WTC11 (cell line): Measurements from ENCODE around the gene PACS1. TPM values are rescaled to one million over a fixed set of nuclear protein-coding genes. Genes with fewer than 3 reads are reported as not detected.

Experiments used
- ATAC-seq: fragments of 200-7000 bp; cut with Tn5 transposase; 2 replicates; pipeline ENCODE4 v1.10.0; 2021; ENCODE audit warnings: mild to moderate bottlenecking, moderate library complexity
- CTCF ChIA-PET: fragments of 300-600 bp; sonication (Branson Sonifier 250); formaldehyde crosslinking; loops from one replicate; lab custom pipeline; 2021; ENCODE audit warnings: antibody characterized with exemption; lab: Charles Lee
- POLR2A ChIA-PET: fragments of 350-600 bp; sonication (Branson Sonifier 250); formaldehyde crosslinking; loops from one replicate; lab custom pipeline; 2021; ENCODE audit warnings: antibody characterized with exemption; lab: Charles Lee
- DNase-seq: peaks from one replicate; pipeline ENCODE4 v3.0.0; 2021; ENCODE audit warnings: low spot score
- H3K27ac Mint-ChIP-seq: 2 replicates; pipeline ENCODE4 v1.8.0; 2021; ENCODE audit warnings: mixed read lengths
- H3K27me3 Mint-ChIP-seq: 2 replicates; pipeline ENCODE4 v1.8.0; 2021; ENCODE audit warnings: low read depth, mild to moderate bottlenecking, moderate library complexity, mixed read lengths
- H3K36me3 Mint-ChIP-seq: 2 replicates; pipeline ENCODE4 v1.8.0; 2021; ENCODE audit warnings: mixed read lengths
- H3K4me1 Mint-ChIP-seq: 2 replicates; pipeline ENCODE4 v1.8.0; 2022; ENCODE audit warnings: mixed read lengths
- H3K4me3 Mint-ChIP-seq: 2 replicates; pipeline ENCODE4 v1.8.0; 2021; ENCODE audit warnings: mild to moderate bottlenecking, moderate library complexity, mixed read lengths
- H3K9me3 Mint-ChIP-seq: 2 replicates; pipeline ENCODE4 v1.8.0; 2021; ENCODE audit warnings: mixed read lengths
- AR ChIP-seq: fragments of 250-450 bp; sonication (Bioruptor Pico); IDR thresholded peaks from 2 replicates; pipeline ENCODE4 v1.9.0; 2021; ENCODE audit warnings: mild to moderate bottlenecking
- ATF3 ChIP-seq: sonication (generic); formaldehyde crosslinking; conservative IDR thresholded peaks from 2 replicates; pipeline ENCODE4 v1.8.1; 2022; ENCODE audit warnings: mild to moderate bottlenecking, missing genetic modification reagents
- CBFB ChIP-seq: sonication (generic); formaldehyde crosslinking; IDR thresholded peaks from 2 replicates; pipeline ENCODE4 v1.8.1; 2022; ENCODE audit warnings: mild to moderate bottlenecking, low read depth, missing genetic modification reagents
- CREM ChIP-seq: sonication (generic); formaldehyde crosslinking; IDR thresholded peaks from 2 replicates; pipeline ENCODE4 v1.8.1; 2022; ENCODE audit warnings: mild to moderate bottlenecking, missing genetic modification reagents, moderate library complexity
- E2F5 ChIP-seq: sonication (generic); formaldehyde crosslinking; IDR thresholded peaks from 2 replicates; pipeline ENCODE4 v1.8.1; 2022; ENCODE audit warnings: mild to moderate bottlenecking, moderate library complexity, missing genetic modification reagents
- ELF4 ChIP-seq: sonication (generic); formaldehyde crosslinking; IDR thresholded peaks from 2 replicates; pipeline ENCODE4 v1.8.1; 2022; ENCODE audit warnings: low read depth, mild to moderate bottlenecking, moderate library complexity, missing genetic modification reagents
- ESRRA ChIP-seq: sonication (generic); formaldehyde crosslinking; IDR thresholded peaks from 2 replicates; pipeline ENCODE4 v1.8.1; 2022; ENCODE audit warnings: mild to moderate bottlenecking, missing genetic modification reagents, borderline replicate concordance
- IRF1 ChIP-seq: sonication (generic); formaldehyde crosslinking; IDR thresholded peaks from 2 replicates; pipeline ENCODE4 v1.8.0; 2023; ENCODE audit warnings: missing genetic modification reagents
- JUN ChIP-seq: sonication (generic); formaldehyde crosslinking; IDR thresholded peaks from 2 replicates; pipeline ENCODE4 v1.8.0; 2023; ENCODE audit warnings: mild to moderate bottlenecking, missing genetic modification reagents
- KAT7 ChIP-seq: sonication (generic); formaldehyde crosslinking; IDR thresholded peaks from 2 replicates; pipeline ENCODE4 v1.8.1; 2023; ENCODE audit warnings: missing genetic modification reagents, mild to moderate bottlenecking, borderline replicate concordance
- NFE2L1 ChIP-seq: sonication (generic); formaldehyde crosslinking; IDR thresholded peaks from 2 replicates; pipeline ENCODE4 v1.8.1; 2023; ENCODE audit warnings: missing genetic modification reagents
- PREB ChIP-seq: sonication (generic); formaldehyde crosslinking; IDR thresholded peaks from 2 replicates; pipeline ENCODE4 v1.8.1; 2022; ENCODE audit warnings: mild to moderate bottlenecking, missing genetic modification reagents, moderate library complexity, borderline replicate concordance
- SMAD4 ChIP-seq: sonication (generic); formaldehyde crosslinking; IDR thresholded peaks from 2 replicates; pipeline ENCODE4 v1.8.0; 2022; ENCODE audit warnings: mild to moderate bottlenecking, missing genetic modification reagents
- USF1 ChIP-seq: sonication (generic); formaldehyde crosslinking; IDR thresholded peaks from 2 replicates; pipeline ENCODE4 v1.8.0; 2022; ENCODE audit warnings: mild to moderate bottlenecking, missing genetic modification reagents
- ZNF121 ChIP-seq: sonication (generic); formaldehyde crosslinking; IDR thresholded peaks from 2 replicates; pipeline ENCODE4 v1.8.0; 2023; ENCODE audit warnings: missing genetic modification reagents
- ZNF138 ChIP-seq: sonication (generic); formaldehyde crosslinking; conservative IDR thresholded peaks from 2 replicates; pipeline ENCODE4 v1.8.1; 2022; ENCODE audit warnings: mild to moderate bottlenecking, moderate library complexity, missing genetic modification reagents
- total RNA-seq: library from RNA; stranded (reverse); gene quantifications from 3 replicates; pipeline ENCODE4 v1.2.3, GENCODE V29; 2021

PACS1 gene
- total RNA-seq, 1 experiment from 2014 or later, result 34.8 TPM

- TF ChIP-seq ESRRA (CRISPR knock-in tag), result no peak
- TF ChIP-seq JUN (CRISPR knock-in tag), result no peak
- TF ChIP-seq CBFB (CRISPR knock-in tag), result no peak
Measured at GRCh38 chr11:66042996-66043906, 26.8 kb upstream of the PACS1 start (continued).

- no peak overlapping the region; the same call in 1 of the 2 replicates for H3K27ac Mint-ChIP-seq
- no peak overlapping the region for H3K4me3 Mint-ChIP-seq
Measured at GRCh38 chr11:66044757-66045156, 25.3 kb upstream of the PACS1 start.

More at GRCh38 chr11:66044757-66045156, 25.3 kb upstream of the PACS1 start:
- CTCF ChIA-PET, result interaction anchor here (0.5 to 3.3 kb wide), 52 partner anchors 9 to 536 kb away, joined by 3 to 48 read pairs (median 4); partner anchors contain the start of genes BANF1, CCDC85B, CFL1 and CST6
- POLR2A ChIA-PET, result no interaction called here
- TF ChIP-seq PREB (CRISPR knock-in tag) (no peak), AR (CRISPR knock-in tag) (no peak), ZNF138 (no peak), SMAD4 (CRISPR knock-in tag) (no peak), NFE2L1 (CRISPR knock-in tag) (no peak), ZNF121 (CRISPR knock-in tag) (no peak), KAT7 (CRISPR knock-in tag) (no peak), E2F5 (no peak), CREM (CRISPR knock-in tag) (no peak), IRF1 (no peak), USF1 (CRISPR knock-in tag) (no peak), ELF4 (CRISPR knock-in tag) (no peak), ATF3 (no peak), CBFB (CRISPR knock-in tag) (no peak)
- no peak for ATAC-seq
- Mint-ChIP-seq H3K9me3 (no peaks in the 10 kb centered on the region), H3K4me1 (peaks cover 24% of the 10 kb centered on the region), H3K36me3 (peaks cover 33% of the 10 kb centered on the region), H3K27me3 (no peaks in the 10 kb centered on the region)
- no peak for DNase-seq
